IMR-90 (cell line): ENCODE data around the gene CATSPERE. TPM values are rescaled to one million over a fixed set of nuclear protein-coding genes. Genes with fewer than 3 reads are reported as not detected.

Experiments used
- ATAC-seq: fragments of 200-7000 bp; cut with Tn5 transposase; 2 replicates; pipeline ENCODE4 v1.9.1; 2020; ENCODE audit warnings: low read depth, mild to moderate bottlenecking, moderate library complexity
- BruUV-seq: library from RNA; stranded (reverse); fragments of 400-500 nt; replicated peaks from 2 replicates; lab custom pipeline; 2021; lab: Mats Ljungman, UMichigan
- CTCF ChIA-PET: fragments of 300-600 bp; formaldehyde crosslinking; extraction: SDS; loops from one replicate; lab custom pipeline; 2021; ENCODE audit warnings: antibody characterized with exemption; lab: Yijun Ruan, JAX
- POLR2A ChIA-PET: fragments of 300-600 bp; sonication (Branson Sonifier 250); formaldehyde crosslinking; loops from one replicate; lab custom pipeline; 2022; ENCODE audit warnings: antibody characterized with exemption; ENCODE audit not compliant: unreplicated experiment; lab: Charles Lee
- DNase-seq: peaks from one replicate; pipeline ENCODE4 v3.0.0; 2013
- H2AFZ ChIP-seq: replicated peaks from 2 replicates; pipeline ENCODE3; 2013; ENCODE audit warnings: low read length, mild to moderate bottlenecking; ENCODE audit not compliant: poor library complexity
- H2AK5ac ChIP-seq: 2 replicates; pipeline ENCODE4 v1.6.1; 2013; ENCODE audit warnings: low read depth, low read length, inconsistent platforms
- H2AK9ac ChIP-seq: replicated peaks from 2 replicates; pipeline ENCODE3; 2013; ENCODE audit warnings: mild to moderate bottlenecking, low read depth, low read length, moderate library complexity; ENCODE audit not compliant: poor library complexity
- H2BK120ac ChIP-seq: 2 replicates; pipeline ENCODE4 v1.6.1; 2013; ENCODE audit warnings: low read depth, low read length, inconsistent platforms
- H2BK15ac ChIP-seq: 3 replicates; pipeline ENCODE4 v1.6.1; 2013; ENCODE audit warnings: low read depth, low read length, inconsistent platforms
- H2BK20ac ChIP-seq: 2 replicates; pipeline ENCODE4 v1.6.1; 2013; ENCODE audit warnings: low read depth, mild to moderate bottlenecking, inconsistent platforms, low read length, moderate library complexity
- H2BK5ac ChIP-seq: 2 replicates; pipeline ENCODE4 v1.6.1; 2013; ENCODE audit warnings: mild to moderate bottlenecking, low read depth, low read length, inconsistent platforms; ENCODE audit not compliant: poor library complexity, severe bottlenecking
- H3K14ac ChIP-seq: replicated peaks from 2 replicates; pipeline ENCODE4 v1.6.1; 2013; ENCODE audit warnings: low read depth, low read length, inconsistent platforms
- H3K18ac ChIP-seq: 2 replicates; pipeline ENCODE4 v1.6.1; 2013; ENCODE audit warnings: low read depth, low read length, control low read depth
- H3K23ac ChIP-seq: 2 replicates; pipeline ENCODE4 v1.6.1; 2013; ENCODE audit warnings: low read depth, low read length, inconsistent platforms
- H3K27ac ChIP-seq: 2 replicates; pipeline ENCODE4 v1.5.1; 2013; ENCODE audit warnings: mild to moderate bottlenecking, control low read depth, low read length; ENCODE audit not compliant: insufficient read depth
- H3K27me3 ChIP-seq: 2 replicates; pipeline ENCODE4 v1.6.1; 2013; ENCODE audit warnings: low read length; ENCODE audit not compliant: control insufficient read depth, insufficient read depth
- H3K36me3 ChIP-seq: 2 replicates; pipeline ENCODE4 v1.6.1; 2013; ENCODE audit warnings: low read length, mixed read lengths; ENCODE audit not compliant: control insufficient read depth, insufficient read depth
- H3K4ac ChIP-seq: 2 replicates; pipeline ENCODE4 v1.6.1; 2013; ENCODE audit warnings: low read depth, low read length, inconsistent platforms
- H3K4me1 ChIP-seq: 2 replicates; pipeline ENCODE4 v1.6.1; 2013; ENCODE audit warnings: low read length, mixed read lengths; ENCODE audit not compliant: control insufficient read depth, insufficient read depth
- H3K4me2 ChIP-seq: 2 replicates; pipeline ENCODE4 v1.6.1; 2013; ENCODE audit warnings: low read depth, mild to moderate bottlenecking, control low read depth, low read length, moderate library complexity
- H3K4me3 ChIP-seq: 2 replicates; pipeline ENCODE4 v1.5.1; 2013; ENCODE audit warnings: low read depth, mild to moderate bottlenecking, control low read depth, low read length, moderate library complexity; ENCODE audit not compliant: insufficient read depth
- H3K56ac ChIP-seq: 2 replicates; pipeline ENCODE4 v1.6.1; 2013; ENCODE audit warnings: low read length, inconsistent platforms; ENCODE audit not compliant: insufficient read depth; ENCODE audit errors: extremely low read depth
- H3K79me1 ChIP-seq, 2 experiments: 2 replicates each; pipeline ENCODE4 v1.6.1; 2013; ENCODE audit warnings: low read length in 2 of 2, inconsistent platforms in 1 of 2, low read depth in 1 of 2
- H3K9ac ChIP-seq: 2 replicates; pipeline ENCODE4 v1.6.1; 2013; ENCODE audit warnings: low read depth, low read length, control low read depth
- H3K9me1 ChIP-seq: 2 replicates; pipeline ENCODE4 v1.6.1; 2013; ENCODE audit warnings: low read length, inconsistent platforms; ENCODE audit not compliant: insufficient read depth
- H3K9me3 ChIP-seq: 2 replicates; pipeline ENCODE4 v1.6.1; 2013; ENCODE audit warnings: low read length; ENCODE audit not compliant: control insufficient read depth, insufficient read depth
- H4K20me1 ChIP-seq: 2 replicates; pipeline ENCODE4 v1.6.1; 2013; ENCODE audit warnings: low read length, inconsistent platforms; ENCODE audit not compliant: insufficient read depth
- H4K5ac ChIP-seq: 2 replicates; pipeline ENCODE4 v1.6.1; 2013; ENCODE audit warnings: mild to moderate bottlenecking, low read depth, low read length, control low read depth
- H4K8ac ChIP-seq, 2 experiments: 2 replicates each; pipeline ENCODE4 v1.6.1; 2013; ENCODE audit warnings: low read depth in 2 of 2, low read length in 2 of 2, control low read depth in 1 of 2, inconsistent platforms in 1 of 2
- H4K91ac ChIP-seq: 2 replicates; pipeline ENCODE4 v1.6.1; 2013; ENCODE audit warnings: low read depth, low read length, inconsistent platforms; ENCODE audit not compliant: insufficient read depth
- CEBPB ChIP-seq: IDR thresholded peaks from 2 replicates; pipeline ENCODE4 v1.6.1; 2012; ENCODE audit warnings: low read depth, low read length, improper control_type of control experiment
- FOS ChIP-seq: fragments of 150-350 bp; IDR thresholded peaks from 2 replicates; pipeline ENCODE4 v1.6.1; 2016; ENCODE audit warnings: low read depth, low read length
- MAFK ChIP-seq: IDR thresholded peaks from 2 replicates; pipeline ENCODE4 v1.6.1; 2012; ENCODE audit warnings: low read depth, low read length, improper control_type of control experiment
- MAZ ChIP-seq: IDR thresholded peaks from 2 replicates; pipeline ENCODE4 v1.6.1; 2012; ENCODE audit warnings: low read depth, mild to moderate bottlenecking, low read length, improper control_type of control experiment, moderate library complexity, borderline replicate concordance
- RAD21 ChIP-seq: IDR thresholded peaks from 2 replicates; pipeline ENCODE4 v1.6.1; 2012; ENCODE audit warnings: low read length, improper control_type of control experiment
- RCOR1 ChIP-seq: IDR thresholded peaks from 2 replicates; pipeline ENCODE4 v1.6.1; 2012; ENCODE audit warnings: mild to moderate bottlenecking, low read length, improper control_type of control experiment; ENCODE audit not compliant: insufficient replicate concordance
- SMC3 ChIP-seq: fragments of 150-350 bp; IDR thresholded peaks from 2 replicates; pipeline ENCODE4 v1.6.1; 2016; ENCODE audit warnings: low read depth, mild to moderate bottlenecking, antibody characterized with exemption, low read length, moderate library complexity
- WGBS, 2 experiments: methylation state at CpG; one replicate each; pipeline versions ENCODE4 v1.1.5 to v1.1.7; 2013; ENCODE audit warnings: missing lambda C conversion rate in 2 of 2; ENCODE audit not compliant: insufficient read length in 1 of 2; ENCODE audit errors: extremely low coverage in 2 of 2; 5-methylcytosine and 5-hydroxymethylcytosine counted together
- dilution Hi-C: fragments of 300-500 bp; cut with HindIII; formaldehyde crosslinking; loops from one replicate; pipeline ENCODE4 v1.14.3; 2018; ENCODE audit warnings: low sequenced_read_pairs; ENCODE audit not compliant: unreplicated experiment
- in situ Hi-C: fragments of 300-500 bp; cut with MboI; formaldehyde crosslinking; loops from 3 replicates; pipeline ENCODE4 v1.14.3; 2019; ENCODE audit warnings: low sequenced_read_pairs, inconsistent platforms, mixed read lengths
- intact Hi-C: fragments of 100-400 bp; cut with micrococcal nuclease; formaldehyde crosslinking; loops from 2 replicates; pipeline ENCODE4 v1.10.0; 2022
- polyA plus RNA-seq, 3 experiments: library from polyadenylated mRNA; depleted of rRNA; stranded (reverse); fragments of >200 nt; gene quantifications; 2 replicates each; pipeline ENCODE4 v1.2.3, GENCODE V29; 2012; ENCODE audit warnings: low replicate concordance in 1 of 3
- total RNA-seq: library from RNA; depleted of rRNA; stranded (reverse); fragments of >200 nt; gene quantifications from 2 replicates; pipeline ENCODE4 v1.2.3, GENCODE V29; 2012
- TF ChIP-seq, protein P1 (sequence below): conservative IDR thresholded peaks from 2 replicates; pipeline ENCODE4 v1.5.1; 2012; ENCODE audit warnings: mild to moderate bottlenecking, low read depth, low read length, improper control_type of control experiment
- TF ChIP-seq, protein P2 (sequence below): fragments of 150-350 bp; IDR thresholded peaks from 2 replicates; pipeline ENCODE4 v1.6.1; 2017; ENCODE audit warnings: mild to moderate bottlenecking, antibody characterized with exemption, low read length, low read depth

CATSPERE gene
- total and polyA plus RNA-seq, 2 of the 4 experiments (the other 2 are of a cell fraction) = 0.07 to 0.18 TPM

DNA sequence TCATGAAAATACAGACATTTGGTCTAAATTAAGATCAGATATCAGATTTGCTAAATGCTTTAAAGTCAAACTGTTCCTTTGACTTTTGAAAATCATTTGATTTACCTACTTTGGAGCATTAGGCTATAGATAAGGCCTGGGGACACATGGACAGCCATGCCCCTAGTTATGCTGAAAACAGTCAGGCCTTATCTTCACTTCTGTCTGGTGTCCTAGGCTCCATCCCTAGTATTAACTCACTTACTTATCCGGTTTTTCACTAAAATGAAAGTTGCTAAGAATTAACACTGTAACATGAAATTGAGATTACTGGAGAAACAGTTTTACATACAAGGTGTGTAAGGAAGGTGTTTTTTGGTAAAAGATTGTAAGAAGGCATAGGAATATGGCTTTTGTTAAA is 4.5 kb upstream of the CATSPERE start:
- Histone ChIP-seq H3K79me1 (no peaks in the 10 kb centered on the region; a peak in 1 of 4 replicates), H2AK9ac (no peak overlapping the region), H3K27me3 (no peaks in the 10 kb centered on the region), H3K27ac (no peak overlapping the region), H3K14ac (no peak overlapping the region), H2BK20ac (no peak overlapping the region), H2BK120ac (no peak overlapping the region), H4K91ac (no peak overlapping the region), H2BK5ac (no peak overlapping the region), H4K5ac (no peak overlapping the region), H3K9ac (no peak overlapping the region), H2BK15ac (no peak overlapping the region), H4K8ac (no peak overlapping the region), H3K18ac (no peak overlapping the region), H4K20me1 (no peaks in the 10 kb centered on the region), H3K4me2 (no peak overlapping the region), H3K36me3 (no peaks in the 10 kb centered on the region; the same call in 1 of the 2 replicates), H3K4me1 (no peaks in the 10 kb centered on the region), H3K23ac (no peak overlapping the region), H3K9me1 (no peaks in the 10 kb centered on the region; the same call in 1 of the 2 replicates), H3K4ac (no peak overlapping the region), H2AFZ (no peak overlapping the region), H3K4me3 (no peak overlapping the region), H3K56ac (no peak overlapping the region), H3K9me3 (peaks cover 3% of the 10 kb centered on the region; the same call in 1 of the 2 replicates), H2AK5ac (no peak overlapping the region)
- no peak for DNase-seq
- dilution Hi-C loops = no loop called here
- in situ Hi-C loops = no loop called here
- ChIA-PET POLR2A (no interaction called here), CTCF (no interaction called here)
- WGBS, 2 experiments = no CpG with 5 or more reads among the region's 1 CpG
- no TSS peak for BruUV-seq
- ATAC-seq = no peak
- intact Hi-C loops = no loop called here
- TF ChIP-seq MAZ = no peak
- no peak for TF ChIP-seq MAFK
- TF ChIP-seq RAD21 = no peak
- TF ChIP-seq, protein P1, sequence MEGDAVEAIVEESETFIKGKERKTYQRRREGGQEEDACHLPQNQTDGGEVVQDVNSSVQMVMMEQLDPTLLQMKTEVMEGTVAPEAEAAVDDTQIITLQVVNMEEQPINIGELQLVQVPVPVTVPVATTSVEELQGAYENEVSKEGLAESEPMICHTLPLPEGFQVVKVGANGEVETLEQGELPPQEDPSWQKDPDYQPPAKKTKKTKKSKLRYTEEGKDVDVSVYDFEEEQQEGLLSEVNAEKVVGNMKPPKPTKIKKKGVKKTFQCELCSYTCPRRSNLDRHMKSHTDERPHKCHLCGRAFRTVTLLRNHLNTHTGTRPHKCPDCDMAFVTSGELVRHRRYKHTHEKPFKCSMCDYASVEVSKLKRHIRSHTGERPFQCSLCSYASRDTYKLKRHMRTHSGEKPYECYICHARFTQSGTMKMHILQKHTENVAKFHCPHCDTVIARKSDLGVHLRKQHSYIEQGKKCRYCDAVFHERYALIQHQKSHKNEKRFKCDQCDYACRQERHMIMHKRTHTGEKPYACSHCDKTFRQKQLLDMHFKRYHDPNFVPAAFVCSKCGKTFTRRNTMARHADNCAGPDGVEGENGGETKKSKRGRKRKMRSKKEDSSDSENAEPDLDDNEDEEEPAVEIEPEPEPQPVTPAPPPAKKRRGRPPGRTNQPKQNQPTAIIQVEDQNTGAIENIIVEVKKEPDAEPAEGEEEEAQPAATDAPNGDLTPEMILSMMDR = no peak
- TF ChIP-seq, protein P2, sequence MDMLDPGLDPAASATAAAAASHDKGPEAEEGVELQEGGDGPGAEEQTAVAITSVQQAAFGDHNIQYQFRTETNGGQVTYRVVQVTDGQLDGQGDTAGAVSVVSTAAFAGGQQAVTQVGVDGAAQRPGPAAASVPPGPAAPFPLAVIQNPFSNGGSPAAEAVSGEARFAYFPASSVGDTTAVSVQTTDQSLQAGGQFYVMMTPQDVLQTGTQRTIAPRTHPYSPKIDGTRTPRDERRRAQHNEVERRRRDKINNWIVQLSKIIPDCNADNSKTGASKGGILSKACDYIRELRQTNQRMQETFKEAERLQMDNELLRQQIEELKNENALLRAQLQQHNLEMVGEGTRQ = no peak
- TF ChIP-seq CEBPB = no peak
- TF ChIP-seq SMC3 = no peak
- no peak for TF ChIP-seq RCOR1
- TF ChIP-seq FOS = no peak
